Stimulated activated CD4-positive, alpha-beta T cell treated with anti-CD3 and anti-CD28 coated beads, Interleukin-1b, Interleukin-23, amount 100 ng/mL, for 24 hours (primary cell): ENCODE results near the gene CORO2A.

Experiments
- DNase-seq, 4 experiments: peaks; one replicate each; pipeline ENCODE4 v3.0.0-alpha.2; 2020; ENCODE audit warnings: low read depth in 4 of 4, low spot score in 1 of 4

CORO2A gene

DNA sequence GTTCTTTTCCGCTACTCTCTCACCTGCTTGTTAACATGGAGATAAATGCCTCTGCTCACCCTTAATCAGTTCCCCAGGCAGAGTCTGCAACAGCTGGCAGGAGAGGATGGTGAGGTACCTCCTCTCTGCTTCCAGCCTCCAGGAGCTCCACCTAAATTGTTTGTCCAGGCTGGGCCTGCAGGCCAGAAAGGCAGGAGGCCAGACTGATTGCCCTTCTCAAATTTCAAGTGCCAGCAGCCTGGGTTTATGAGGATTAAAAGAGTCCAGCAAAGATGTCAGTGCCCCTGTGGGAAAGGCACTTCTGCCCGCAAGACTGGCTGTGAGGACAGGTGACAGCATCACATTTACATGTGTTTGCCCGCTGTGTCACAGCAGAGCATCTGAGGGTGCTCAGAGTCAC is 19.8 kb downstream of the CORO2A start:
- no peak for DNase-seq

GRCh38 chr9:98171176-98171925 is 21.1 kb downstream of the CORO2A start:
- no peak for DNase-seq

- DNase-seq: peak in 1 of 4 experiments; percentile 4
Measured at GRCh38 chr9:98168941-98169488, 23.4 kb downstream of the CORO2A start.

GRCh38 chr9:98168153-98168780 is 24.2 kb downstream of the CORO2A start:
- no peak for DNase-seq

GRCh38 chr9:98164912-98165311 is 27.5 kb downstream of the CORO2A start:
- no peak for DNase-seq

DNA sequence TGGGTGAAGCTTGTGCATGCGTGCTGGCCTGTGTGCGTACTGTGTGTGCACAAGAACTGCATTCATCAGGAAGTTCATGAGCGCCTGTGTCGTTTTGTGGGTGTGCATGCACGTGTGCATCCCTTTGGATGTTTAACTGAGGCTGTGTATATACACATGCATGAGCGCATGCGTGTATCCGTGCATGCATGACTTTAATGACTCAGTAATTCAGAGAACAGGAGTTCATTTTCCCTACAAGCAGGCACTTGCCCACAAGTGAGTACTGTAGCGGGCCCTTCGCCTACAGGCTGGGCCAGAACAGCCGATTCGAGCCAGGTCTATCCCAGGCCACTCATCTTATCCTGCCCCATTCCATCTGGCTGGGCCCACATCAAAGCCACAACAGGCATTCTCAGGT is 29.8 kb downstream of the CORO2A start:
- no peak for DNase-seq

DNA sequence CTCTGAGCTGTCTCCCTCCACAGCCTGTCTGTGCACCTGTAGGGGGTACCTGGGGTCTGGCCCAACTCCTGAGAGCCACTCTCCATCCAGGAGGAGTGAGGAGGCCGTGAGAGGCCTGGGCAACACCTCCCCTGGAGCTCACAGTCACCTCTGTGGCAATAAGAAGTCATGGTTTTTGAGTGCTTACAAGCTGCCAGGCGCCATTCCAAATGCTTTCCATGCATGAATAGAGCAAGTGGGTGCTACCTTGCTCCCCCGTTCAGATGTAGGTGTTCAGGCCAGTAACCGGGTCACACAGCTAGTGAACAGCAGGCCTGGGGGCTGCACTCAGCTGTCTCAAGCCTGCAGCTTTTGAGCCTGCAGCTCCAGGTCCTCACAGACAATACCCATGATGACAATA is 30.6 kb downstream of the CORO2A start:
- DNase-seq: no peak

- no peak for DNase-seq
Measured at GRCh38 chr9:98159790-98160189, 32.6 kb downstream of the CORO2A start.

DNA sequence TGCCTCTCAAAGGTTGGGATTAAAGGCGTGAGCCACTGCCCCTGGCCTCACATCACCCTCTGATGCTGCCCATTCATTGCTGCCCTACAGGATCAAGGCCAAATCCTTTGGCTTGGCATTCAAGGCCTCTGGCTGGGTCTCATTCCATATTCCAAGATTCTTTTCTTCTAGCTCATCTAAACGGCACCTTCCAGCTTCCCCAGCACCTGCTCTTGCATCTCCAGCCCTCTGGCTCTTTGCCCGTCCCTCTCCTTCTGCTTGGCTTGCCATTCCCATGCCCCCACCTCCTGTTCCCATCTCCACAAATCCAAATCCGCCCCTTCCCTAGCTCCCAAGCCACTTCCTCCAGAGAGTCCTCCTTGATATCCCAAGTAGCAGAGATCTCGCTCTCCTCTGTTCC is 33.1 kb downstream of the CORO2A start:
- DNase-seq: no peak

- no peak for DNase-seq
Measured at GRCh38 chr9:98158071-98158831, 34.2 kb downstream of the CORO2A start.

GRCh38 chr9:98157372-98157771 is 35.1 kb downstream of the CORO2A start:
- no peak for DNase-seq

DNA sequence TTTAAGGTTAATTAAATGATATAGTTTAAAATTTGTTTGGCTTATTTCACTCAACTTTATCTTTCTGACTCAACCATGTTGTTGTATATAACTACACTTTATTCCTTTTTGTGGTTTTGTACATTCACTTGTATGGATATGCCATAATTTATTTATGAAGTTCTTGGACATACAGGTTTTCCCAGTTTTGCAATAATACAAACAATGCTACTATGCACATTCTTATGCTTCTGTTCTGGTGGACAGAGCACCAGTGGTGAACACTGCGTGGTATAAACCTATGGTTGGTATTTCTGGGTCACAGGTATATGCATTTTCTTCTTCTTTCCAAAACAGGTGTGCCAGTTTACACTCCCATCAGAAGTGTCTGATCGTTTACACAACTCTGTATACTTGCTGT is 37.8 kb downstream of the CORO2A start:
- DNase-seq: no peak

- no peak for DNase-seq
Measured at GRCh38 chr9:98152526-98152925, 39.9 kb downstream of the CORO2A start.

DNA sequence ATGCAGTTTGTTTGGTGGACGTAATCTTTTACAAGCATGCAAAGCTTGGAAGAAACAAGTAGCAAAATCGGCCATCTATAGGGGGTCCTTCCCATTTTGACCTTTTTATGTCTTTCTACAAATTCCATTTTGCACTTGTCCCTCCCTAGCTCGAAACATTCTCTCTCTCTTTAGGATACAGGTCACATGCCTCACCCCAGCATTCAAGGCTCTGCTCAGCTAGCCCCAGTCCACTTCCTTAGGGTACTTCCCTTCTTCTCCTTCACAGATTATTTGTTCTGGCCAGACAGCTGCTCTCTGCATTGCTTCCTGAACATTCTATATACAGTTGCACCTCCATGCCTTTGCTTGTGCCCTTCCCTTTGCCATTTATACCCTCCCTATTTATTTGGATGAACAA is 41.7 kb downstream of the CORO2A start:
- no peak for DNase-seq

GRCh38 chr9:98150164-98150563 is 42.3 kb downstream of the CORO2A start:
- no peak for DNase-seq

GRCh38 chr9:98149422-98149821 is 43.0 kb downstream of the CORO2A start:
- no peak for DNase-seq

DNA sequence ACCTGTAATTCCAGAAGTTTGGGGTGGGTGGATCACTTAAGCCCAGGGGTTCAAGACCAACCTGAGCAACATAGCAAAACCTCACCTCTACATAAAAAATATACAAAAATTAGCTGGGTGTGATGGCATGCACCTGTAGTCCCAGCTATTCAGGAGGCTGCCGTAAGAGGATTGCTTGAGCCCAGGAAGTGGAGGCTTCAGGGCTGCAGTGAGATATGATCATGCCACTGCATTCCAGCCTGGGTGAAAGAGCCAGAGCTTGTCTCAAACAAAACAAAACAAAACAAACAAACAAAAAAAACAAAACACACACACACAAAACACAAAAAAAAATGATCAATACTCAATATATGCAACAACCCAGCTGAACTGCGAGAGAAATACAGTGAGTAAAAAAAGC is 44.0 kb downstream of the CORO2A start:
- DNase-seq: no peak

GRCh38 chr9:98147582-98147981 is 44.9 kb downstream of the CORO2A start:
- no peak for DNase-seq

DNA sequence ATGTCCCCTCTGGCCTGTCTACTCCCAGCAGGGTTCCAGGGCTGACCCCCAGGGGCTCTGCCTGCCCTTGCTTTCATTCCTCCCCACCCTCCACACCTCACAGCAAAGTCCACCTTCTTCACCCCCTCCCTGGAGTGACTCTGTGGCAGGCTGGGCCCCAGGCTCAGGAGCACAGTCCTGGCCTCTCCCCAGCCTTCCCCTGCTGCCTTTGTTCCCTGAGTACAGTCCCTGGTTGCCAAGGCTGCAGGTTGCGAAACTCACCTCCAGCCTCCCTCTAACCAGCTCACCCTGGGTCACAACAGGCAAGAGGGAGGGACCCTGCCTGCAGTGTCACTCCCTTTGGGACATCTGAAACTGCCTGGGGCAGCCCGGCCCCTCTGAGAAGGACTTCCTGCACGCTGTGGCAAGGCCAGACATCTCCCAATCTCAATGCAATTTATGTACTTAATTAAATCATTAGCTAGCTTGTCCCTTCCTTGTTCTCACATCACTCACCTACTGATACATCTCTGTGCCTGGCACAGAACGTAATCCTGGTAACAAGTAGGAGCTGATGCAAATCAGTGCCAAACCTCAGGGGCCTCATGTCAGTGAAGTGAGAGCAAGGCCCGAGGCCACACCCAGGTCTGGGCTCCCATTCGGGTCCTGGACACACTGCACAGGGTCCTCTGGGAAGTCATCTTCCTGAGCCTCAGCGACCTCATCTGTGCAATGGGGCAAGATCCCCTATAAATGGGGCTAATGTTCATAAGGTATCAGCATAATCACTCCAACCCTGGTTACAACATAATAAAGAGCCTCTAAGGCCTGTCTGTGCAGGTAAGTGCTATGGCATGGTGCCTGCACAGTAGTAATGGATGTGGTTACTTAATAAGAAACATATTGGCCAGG is 46.1 kb downstream of the CORO2A start:
- no peak for DNase-seq

DNA sequence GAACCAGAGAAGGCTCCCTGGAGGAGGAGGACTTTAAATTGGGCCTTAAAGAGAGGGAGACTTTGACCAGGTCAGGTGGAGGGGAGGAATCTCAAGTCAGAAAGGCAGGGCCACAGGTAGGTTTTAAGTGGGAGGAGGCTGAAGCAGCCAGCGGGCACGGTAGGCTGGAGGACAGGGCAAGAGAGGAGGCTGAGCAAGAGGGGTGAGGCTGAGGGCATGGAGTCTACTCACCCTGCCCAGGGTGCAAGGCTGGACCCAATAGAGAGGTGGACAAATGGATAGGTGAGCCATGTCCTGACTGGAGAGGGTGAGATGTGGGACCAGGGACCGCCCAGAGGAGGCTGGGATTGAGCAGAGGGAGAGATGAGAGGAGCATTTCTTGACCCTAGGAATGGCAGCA is 47.8 kb downstream of the CORO2A start:
- no peak for DNase-seq

DNA sequence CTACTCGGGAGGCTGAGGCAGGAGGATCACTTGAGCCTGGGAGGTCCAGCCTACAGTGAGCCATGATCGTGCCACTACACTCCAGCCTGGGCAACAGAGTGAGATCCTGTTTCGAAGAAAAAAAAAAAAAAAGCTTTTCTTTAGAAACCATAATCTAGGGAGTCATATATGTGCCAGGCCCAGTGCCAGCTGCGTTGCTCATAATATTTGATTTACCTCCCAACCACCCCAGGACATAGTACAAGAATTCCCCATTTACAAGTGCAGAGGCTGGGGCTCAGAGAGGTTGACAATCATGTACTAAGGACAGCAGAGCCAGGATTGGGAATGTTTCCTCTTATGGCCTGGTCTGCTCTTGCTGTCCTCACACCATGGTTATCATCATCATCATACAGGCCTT is 48.4 kb downstream of the CORO2A start:
- no peak for DNase-seq
